HG03442 (cell line): ENCODE results near the gene MEPCE.
"Not testable (repeated sequence)": the region's sequence is repeated elsewhere in the genome, so short reads cannot be mapped to it uniquely, and the experiment has no call there.

ENCODE experiments used
- ATAC-seq: cut with Tn5 transposase; IDR thresholded peaks from one replicate; pipeline ENCODE4 v1.9.1; 2021; ENCODE audit warnings: mild to moderate bottlenecking, moderate library complexity; ENCODE audit not compliant: unreplicated experiment

Gene MEPCE

DNA sequence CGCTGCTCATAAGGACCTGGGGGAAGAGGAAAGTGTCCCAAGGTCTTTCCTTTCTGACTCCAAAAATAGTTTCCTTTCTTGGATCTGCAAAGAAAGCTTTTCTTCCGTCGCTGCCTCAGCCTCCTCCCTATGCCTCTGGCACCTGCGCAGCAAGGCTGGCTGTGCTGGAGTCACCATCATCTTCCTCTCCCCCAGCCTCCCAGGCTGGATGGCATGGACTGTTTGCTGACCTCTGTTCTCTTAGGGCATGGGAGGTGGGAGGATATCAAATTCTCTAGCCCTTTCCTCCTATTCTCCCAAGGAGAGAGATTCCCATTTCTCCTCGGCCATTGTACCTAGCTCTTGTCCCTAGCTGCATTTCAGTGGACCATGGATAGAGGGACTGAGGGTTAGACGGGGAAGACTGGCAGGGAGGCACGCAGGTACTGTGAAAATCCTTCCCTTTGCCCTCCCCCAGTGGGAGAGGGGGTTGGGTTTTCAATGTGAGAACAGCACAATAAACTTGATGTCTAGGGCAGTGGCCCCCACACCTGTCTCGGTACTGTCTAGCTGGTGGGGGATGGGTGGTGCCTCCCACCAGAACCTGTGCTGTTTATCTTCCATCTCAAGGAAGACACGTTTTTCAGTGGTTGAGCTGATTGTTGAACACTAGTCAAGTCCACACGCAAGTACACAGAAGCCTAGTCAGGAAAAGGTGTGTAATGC is 4.1 kb downstream of the MEPCE start:
- ATAC-seq, result no peak

DNA sequence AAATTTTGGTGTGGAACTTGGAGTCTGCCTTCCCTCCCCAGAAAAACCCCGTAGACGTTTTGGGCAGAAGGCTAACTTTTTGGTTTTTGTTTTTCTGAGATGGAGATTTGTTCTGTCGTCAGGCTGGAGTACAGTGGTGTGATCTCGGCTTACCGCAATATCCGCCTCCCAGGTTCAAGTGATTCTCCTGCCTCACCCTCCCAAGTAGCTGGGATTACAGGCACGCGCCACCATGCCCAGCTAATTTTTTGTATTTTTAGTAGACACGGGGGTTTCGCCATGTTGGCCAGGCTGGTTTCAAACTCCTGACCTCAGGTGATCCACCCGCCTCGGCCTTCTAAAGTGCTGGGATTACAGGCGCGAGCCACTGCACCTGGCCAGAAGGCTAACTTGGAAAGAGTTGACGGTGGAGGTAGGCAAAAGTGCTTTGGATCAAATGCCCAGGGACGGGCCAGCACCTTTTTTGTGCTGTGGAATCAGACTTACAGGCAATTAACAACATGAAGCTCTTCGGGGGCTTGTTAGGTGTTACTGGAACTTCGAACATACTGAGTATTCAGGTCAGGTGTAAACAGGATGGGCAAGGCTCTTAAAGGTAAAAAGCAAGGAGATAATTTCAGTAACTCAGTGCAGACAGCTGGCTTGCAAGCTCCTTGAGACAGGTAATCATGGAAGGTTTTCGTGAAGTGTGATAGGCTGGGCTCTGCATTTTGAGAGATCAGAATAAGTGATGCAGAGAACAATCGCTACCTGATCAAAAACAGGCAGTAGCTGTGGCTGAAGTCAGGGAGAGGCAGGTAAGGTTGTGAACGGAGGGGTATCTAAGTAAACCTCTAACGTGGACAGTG is 4.9 kb downstream of the MEPCE start:
- no peak for ATAC-seq

DNA sequence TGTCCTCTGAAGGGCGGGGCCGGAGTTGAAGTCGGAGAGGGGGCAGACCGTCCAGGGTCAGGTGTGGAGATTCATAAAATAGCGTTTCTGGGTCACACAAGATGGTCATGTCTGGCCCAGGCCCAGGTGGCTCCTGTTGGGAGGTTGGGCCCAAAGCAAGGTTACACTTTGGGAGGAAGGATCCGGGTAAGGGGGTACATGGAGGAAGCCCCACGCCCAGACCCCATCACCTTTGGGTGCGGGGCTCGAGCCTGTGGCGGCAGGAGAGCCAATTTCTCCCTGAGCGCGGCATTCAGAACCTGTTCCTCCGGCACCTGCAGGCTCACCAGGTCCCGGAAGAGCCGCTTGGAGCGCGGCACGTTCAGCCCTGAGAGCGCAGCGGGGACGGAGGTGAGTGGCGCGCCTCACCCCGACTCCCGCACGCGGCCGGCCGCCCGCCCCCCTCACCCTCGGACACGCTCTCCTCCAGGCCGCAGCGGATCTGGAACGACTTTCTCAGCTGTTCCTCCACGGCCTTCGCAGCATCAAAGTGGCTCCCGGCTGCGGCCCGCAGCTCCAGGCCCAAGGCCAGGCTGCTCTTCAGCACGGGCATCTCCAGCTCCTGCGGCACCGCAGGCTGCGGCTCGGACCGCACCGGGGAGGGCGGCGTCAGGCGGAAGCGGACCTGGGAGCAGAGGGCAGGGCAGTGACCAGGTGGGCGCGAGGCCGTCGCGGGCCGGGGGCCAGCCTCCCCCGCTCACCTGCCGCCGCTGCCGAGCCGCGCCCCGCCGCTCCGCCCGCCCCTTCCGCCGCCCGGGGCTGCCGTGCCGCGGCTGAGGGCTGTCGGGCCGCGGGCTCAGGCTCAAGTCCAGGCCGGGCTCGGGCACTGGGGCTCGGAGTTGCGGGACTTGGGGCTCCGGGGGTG is 6.0 kb downstream of the MEPCE start:
- peak; percentile 17 for ATAC-seq

- no peak for ATAC-seq
Measured at GRCh38 chr7:100437150-100438100, 7.8 kb downstream of the MEPCE start.

- no peak for ATAC-seq
Measured at GRCh38 chr7:100438172-100438571, 8.5 kb downstream of the MEPCE start.

- ATAC-seq, result not testable (repeated sequence)
Measured at GRCh38 chr7:100438731-100439130, 9.1 kb downstream of the MEPCE start.

GRCh38 chr7:100439244-100439643 is 9.6 kb downstream of the MEPCE start:
- ATAC-seq, result not testable (repeated sequence)

- ATAC-seq, result no peak
Measured at GRCh38 chr7:100441641-100442535, 12.3 kb downstream of the MEPCE start.

GRCh38 chr7:100443096-100443840 is 13.6 kb downstream of the MEPCE start:
- ATAC-seq, result no peak

DNA sequence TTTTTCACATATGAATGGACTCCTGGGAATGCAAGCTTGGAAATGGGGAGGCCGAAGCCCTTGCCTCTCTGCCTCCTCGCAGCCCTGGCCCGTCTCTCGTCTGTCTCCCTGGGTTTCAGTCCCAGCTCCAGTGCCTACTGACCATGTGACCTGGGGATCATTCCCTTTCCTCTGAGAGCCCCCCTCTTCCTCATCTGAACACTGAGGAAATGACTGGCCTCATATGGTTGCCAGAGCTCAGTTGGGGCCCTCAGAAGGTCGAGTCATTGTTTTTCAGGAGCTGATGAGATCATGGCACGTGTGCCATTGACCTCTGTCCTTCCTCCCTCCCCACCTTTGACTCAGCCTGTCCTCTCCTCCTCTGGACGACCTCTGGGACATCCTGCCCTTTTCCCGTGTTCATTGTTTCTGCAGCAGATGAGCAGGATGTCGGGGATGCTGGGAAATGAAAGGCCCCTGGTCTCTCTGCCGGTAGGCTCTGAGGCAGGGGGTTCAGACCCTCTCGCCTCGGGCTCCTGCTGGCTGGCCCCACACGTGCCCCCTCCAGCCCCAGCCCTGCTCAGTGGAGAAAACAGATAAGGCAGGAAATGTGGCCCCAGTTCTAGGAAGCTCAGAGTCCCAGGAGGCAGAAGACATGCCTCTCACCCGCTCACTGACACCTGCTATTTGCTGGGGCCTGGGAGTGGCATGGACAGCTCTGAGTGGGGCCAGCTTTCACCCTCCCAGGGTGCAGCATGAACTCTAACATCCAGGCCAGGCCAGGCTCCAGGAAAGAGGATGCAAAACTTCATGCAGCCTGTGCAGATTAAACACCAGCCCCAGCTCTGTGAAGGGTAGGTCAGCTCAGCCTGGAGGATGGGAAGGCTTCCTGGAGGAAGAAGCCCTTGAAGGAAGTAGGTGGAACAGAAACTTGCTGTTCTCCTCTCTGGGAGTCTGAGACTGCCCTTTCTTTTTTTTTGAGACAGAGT is 15.0 kb downstream of the MEPCE start:
- no peak for ATAC-seq

- ATAC-seq, result no peak
Measured at GRCh38 chr7:100446040-100446439, 16.4 kb downstream of the MEPCE start.

GRCh38 chr7:100447363-100447762 is 17.7 kb downstream of the MEPCE start:
- not testable (repeated sequence) for ATAC-seq

DNA sequence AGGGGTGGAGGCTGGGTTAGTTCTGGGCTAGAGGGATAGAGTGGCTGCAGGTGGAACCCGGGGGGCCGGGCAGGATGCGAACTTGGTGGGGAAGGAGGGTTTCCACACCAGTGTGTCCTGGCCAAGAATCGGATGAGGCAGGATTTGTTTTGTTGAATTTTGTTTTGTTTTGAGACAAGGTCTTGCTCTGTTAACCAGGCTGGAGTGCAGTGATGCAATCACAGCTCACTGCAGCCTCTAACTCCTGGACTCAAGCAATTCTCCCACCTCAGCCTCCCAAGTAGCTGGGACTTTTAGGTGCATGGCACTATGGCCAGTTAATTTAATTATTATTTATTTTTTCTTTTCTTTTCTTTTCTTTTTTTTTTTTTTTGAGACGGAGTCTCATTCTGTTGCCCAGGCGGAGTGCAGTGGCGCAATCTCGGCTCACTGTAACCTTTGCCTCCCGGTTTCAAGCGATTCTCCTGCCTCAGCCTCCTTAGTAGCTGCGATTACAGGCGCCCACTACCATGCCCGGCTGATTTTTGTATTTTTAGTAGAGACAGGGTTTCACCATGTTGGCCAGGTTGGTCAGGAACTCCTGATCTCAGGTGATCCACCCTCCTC is 19.7 kb downstream of the MEPCE start:
- ATAC-seq, result no peak

- ATAC-seq, result no peak
Measured at GRCh38 chr7:100452513-100452912, 22.9 kb downstream of the MEPCE start.

GRCh38 chr7:100453854-100454253 is 24.2 kb downstream of the MEPCE start:
- not testable (repeated sequence) for ATAC-seq

DNA sequence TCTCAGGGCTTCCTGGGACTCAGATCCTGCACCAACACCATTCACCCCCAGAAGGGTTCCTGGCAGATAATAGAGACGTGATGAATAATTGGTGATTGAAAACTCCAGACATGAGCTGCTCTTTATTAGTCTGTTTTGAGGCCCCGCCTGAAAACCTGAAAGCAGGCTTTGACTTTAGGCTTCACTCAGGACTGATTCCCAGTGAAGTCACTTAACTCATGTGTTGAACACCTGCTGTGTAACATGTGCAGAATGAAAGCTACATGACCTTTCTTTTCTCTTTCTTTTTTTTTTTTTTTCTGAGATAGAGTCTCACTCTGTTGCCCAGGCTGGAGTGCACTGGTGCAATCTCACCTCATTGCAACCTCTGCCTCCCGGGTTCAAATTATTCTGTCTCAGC is 25.6 kb downstream of the MEPCE start:
- ATAC-seq, result no peak

- ATAC-seq, result no peak
Measured at GRCh38 chr7:100456562-100456961, 26.9 kb downstream of the MEPCE start.
